GM23338 (cell line): ENCODE measurements around the gene ERI2. TPM values are rescaled to one million over a fixed set of nuclear protein-coding genes. Genes with fewer than 3 reads are reported as not detected.

Experiments
- ATAC-seq: fragments of 200-7000 bp; cut with Tn5 transposase; 3 replicates; pipeline ENCODE4 v1.9.1; 2020
- DNase-seq: peaks from one replicate; pipeline ENCODE4 v3.0.0-alpha.2; 2015; ENCODE audit warnings: low spot score
- H2AFZ ChIP-seq: fragments of 200-600 bp; sonication (generic); 2 replicates; pipeline ENCODE4 v1.8.0; 2016; ENCODE audit warnings: antibody characterized with exemption, mild to moderate bottlenecking, moderate library complexity
- H3F3A ChIP-seq: fragments of 200-600 bp; sonication (generic); replicated peaks from 2 replicates; pipeline ENCODE4 v1.8.0; 2017; ENCODE audit warnings: antibody characterized with exemption, mixed run types, low read depth
- H3K27ac ChIP-seq: fragments of 200-600 bp; sonication (generic); 2 replicates; pipeline ENCODE4 v1.6.1; 2016; ENCODE audit warnings: low read depth
- H3K27me3 ChIP-seq: fragments of 200-600 bp; sonication (generic); 2 replicates; pipeline ENCODE4 v1.8.0; 2016; ENCODE audit warnings: mild to moderate bottlenecking, mixed run types, moderate library complexity; ENCODE audit not compliant: insufficient read depth
- H3K36me3 ChIP-seq: fragments of 200-600 bp; sonication (generic); 2 replicates; pipeline ENCODE4 v1.8.0; 2016; ENCODE audit warnings: mild to moderate bottlenecking; ENCODE audit not compliant: insufficient read depth
- H3K4me1 ChIP-seq: fragments of 200-600 bp; sonication (generic); 2 replicates; pipeline ENCODE4 v1.8.0; 2016; ENCODE audit warnings: mild to moderate bottlenecking, moderate library complexity; ENCODE audit not compliant: insufficient read depth
- H3K4me2 ChIP-seq: fragments of 200-600 bp; sonication (generic); 2 replicates; pipeline ENCODE4 v1.7.1; 2017; ENCODE audit warnings: mixed run types
- H3K4me3 ChIP-seq: fragments of 200-600 bp; sonication (generic); 2 replicates; pipeline ENCODE4 v1.6.1; 2016; ENCODE audit warnings: mixed run types
- H3K79me2 ChIP-seq: fragments of 200-600 bp; sonication (generic); replicated peaks from 2 replicates; pipeline ENCODE4 v1.8.0; 2017; ENCODE audit warnings: mild to moderate bottlenecking; ENCODE audit not compliant: insufficient read depth
- H3K9me2 ChIP-seq: fragments of 200-600 bp; sonication (generic); 2 replicates; pipeline ENCODE4 v1.8.0; 2017; ENCODE audit not compliant: insufficient read depth
- H4K20me1 ChIP-seq: fragments of 200-600 bp; sonication (generic); replicated peaks from 2 replicates; pipeline ENCODE4 v1.8.0; 2017; ENCODE audit warnings: mild to moderate bottlenecking; ENCODE audit not compliant: insufficient read depth
- H3K27ac Mint-ChIP-seq: 2 replicates; pipeline ENCODE4 v1.8.0; 2020; ENCODE audit warnings: inconsistent platforms, mild to moderate bottlenecking, moderate library complexity, mixed read lengths
- H3K27me3 Mint-ChIP-seq: 3 replicates; pipeline ENCODE4 v1.8.0; 2022; ENCODE audit warnings: low read depth, mild to moderate bottlenecking, moderate library complexity, mixed read lengths, inconsistent platforms; ENCODE audit not compliant: insufficient read depth, poor library complexity
- H3K36me3 Mint-ChIP-seq: 3 replicates; pipeline ENCODE4 v1.8.0; 2021; ENCODE audit warnings: low read depth, mild to moderate bottlenecking, inconsistent platforms, moderate library complexity, mixed read lengths
- H3K4me1 Mint-ChIP-seq: 3 replicates; pipeline ENCODE4 v1.8.0; 2020; ENCODE audit warnings: mild to moderate bottlenecking, inconsistent platforms, mixed read lengths
- H3K4me3 Mint-ChIP-seq: 3 replicates; pipeline ENCODE4 v1.8.0; 2021; ENCODE audit warnings: moderate library complexity, mild to moderate bottlenecking, inconsistent platforms, mixed read lengths
- H3K9me3 Mint-ChIP-seq: 3 replicates; pipeline ENCODE4 v1.8.0; 2020; ENCODE audit warnings: moderate library complexity, mild to moderate bottlenecking, inconsistent platforms, mixed read lengths
- CREB1 ChIP-seq: fragments of 250-450 bp; sonication (Bioruptor Pico); IDR thresholded peaks from 2 replicates; pipeline ENCODE4 v1.5.0; 2020; ENCODE audit warnings: low read depth, mild to moderate bottlenecking, moderate library complexity
- EZH2 ChIP-seq: fragments of 200-600 bp; sonication (generic); IDR thresholded peaks from one replicate; pipeline ENCODE4 v1.8.0; 2017; ENCODE audit warnings: antibody characterized with exemption, mild to moderate bottlenecking, low read depth; ENCODE audit not compliant: unreplicated experiment
- EZH2phosphoT487 ChIP-seq: fragments of 200-600 bp; sonication (generic); IDR thresholded peaks from one replicate; pipeline ENCODE4 v1.8.1; 2018; ENCODE audit warnings: antibody characterized with exemption; ENCODE audit not compliant: unreplicated experiment
- JUNB ChIP-seq: IDR thresholded peaks from one replicate; pipeline ENCODE4 v1.6.1; 2016; ENCODE audit warnings: antibody characterized with exemption; ENCODE audit not compliant: unreplicated experiment
- NANOG ChIP-seq: IDR thresholded peaks from 2 replicates; pipeline ENCODE4 v1.6.1; 2016; ENCODE audit warnings: antibody characterized with exemption, borderline replicate concordance
- POLR2AphosphoS5 ChIP-seq: IDR thresholded peaks from 2 replicates; pipeline ENCODE4 v1.6.1; 2016; ENCODE audit warnings: antibody characterized with exemption, low read depth
- STAT1 ChIP-seq: IDR thresholded peaks from one replicate; pipeline ENCODE4 v1.6.1; 2016; ENCODE audit warnings: antibody characterized with exemption; ENCODE audit not compliant: unreplicated experiment
- ZNF114 ChIP-seq: fragments of 250-450 bp; sonication (Bioruptor Pico); IDR thresholded peaks from 2 replicates; pipeline ENCODE4 v1.5.0; 2020; ENCODE audit warnings: mild to moderate bottlenecking, moderate library complexity
- ZNF331 ChIP-seq: fragments of 250-450 bp; sonication (Bioruptor Pico); IDR thresholded peaks from 2 replicates; pipeline ENCODE4 v1.5.0; 2020; ENCODE audit warnings: low read depth, mild to moderate bottlenecking, moderate library complexity
- polyA plus RNA-seq: library from polyadenylated mRNA; unstranded; fragments of >200 nt; fragmentation: Nextera tagmentation; extraction: Ambion mirVana; gene quantifications from 2 replicates; pipeline ENCODE4 v1.2.1, GENCODE V29; 2016
- total RNA-seq: library from RNA; depleted of rRNA; stranded (reverse); fragments of >200 nt; shearing (Covaris generic); gene quantifications from 2 replicates; pipeline ENCODE4 v1.2.3, GENCODE V29; 2014
- TF ChIP-seq, protein P1 (sequence below), 2 experiments: fragments of 200-600 bp in 1 of 2; sonication (generic) in 1 of 2; conservative IDR thresholded peaks; 2 replicates each; pipeline versions ENCODE4 v1.5.1 to v1.6.1; 2016 to 2017; ENCODE audit warnings: antibody characterized with exemption in 2 of 2, low read depth in 2 of 2, mild to moderate bottlenecking in 2 of 2, moderate library complexity in 1 of 2
- TF ChIP-seq, protein P2 (sequence below): fragments of 250-450 bp; sonication (Bioruptor Pico); IDR thresholded peaks from 2 replicates; pipeline ENCODE4 v1.5.0; 2020; ENCODE audit warnings: mild to moderate bottlenecking, moderate library complexity
- TF ChIP-seq, protein P3 (sequence below): IDR thresholded peaks from 2 replicates; pipeline ENCODE4 v1.6.1; 2016; ENCODE audit warnings: antibody characterized with exemption
- TF ChIP-seq, protein P4 (sequence below): IDR thresholded peaks from one replicate; pipeline ENCODE4 v1.6.1; 2018; ENCODE audit warnings: antibody characterized with exemption; ENCODE audit not compliant: unreplicated experiment

ERI2 gene
- total and polyA plus RNA-seq, 2 experiments from 2014 or later, result 7.2 to 19.5 TPM

DNA sequence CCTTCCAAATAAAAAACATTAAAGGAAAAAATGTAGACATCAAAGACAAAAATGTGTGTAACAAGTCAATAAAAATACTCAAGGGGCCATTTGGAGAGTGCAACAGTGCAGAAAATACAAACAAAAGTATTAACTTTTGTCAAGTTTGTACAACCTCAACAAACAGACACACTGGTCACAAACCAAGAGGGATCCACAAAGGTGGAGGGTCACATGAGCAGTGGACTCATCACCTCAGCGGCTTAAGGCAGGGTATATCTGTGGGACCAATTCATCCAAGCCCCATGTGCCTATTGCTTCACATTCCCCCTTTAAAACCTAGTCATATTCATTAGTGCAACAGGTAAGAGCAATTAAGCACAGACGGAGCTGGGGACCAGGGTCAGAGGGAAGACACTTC lies 48.7 kb upstream of the ERI2 start:
- Histone ChIP-seq H4K20me1 (no peaks in the 10 kb centered on the region; the same call in 1 of the 2 replicates), H2AFZ (no peak overlapping the region), H3K27ac (no peak overlapping the region), H3K79me2 (0 out of 2 replicates have a peak, but pooled peaks cover 8% of the 10 kb centered on the region), H3K27me3 (no peaks in the 10 kb centered on the region), H3K36me3 (no peaks in the 10 kb centered on the region; the same call in 1 of the 2 replicates), H3K4me3 (no peak overlapping the region), H3F3A (no peaks in the 10 kb centered on the region), H3K4me1 (peaks cover 27% of the 10 kb centered on the region), H3K4me2 (no peak overlapping the region), H3K9me2 (no peaks in the 10 kb centered on the region)
- H3K27ac Mint-ChIP-seq, result no peak overlapping the region
- peaks cover 23% of the 10 kb centered on the region for H3K4me1 Mint-ChIP-seq
- no peaks in the 10 kb centered on the region for H3K9me3 Mint-ChIP-seq
- ATAC-seq (no peak), DNase-seq (no peak)
- H3K4me3 Mint-ChIP-seq, result no peak overlapping the region
- TF ChIP-seq, protein P1, sequence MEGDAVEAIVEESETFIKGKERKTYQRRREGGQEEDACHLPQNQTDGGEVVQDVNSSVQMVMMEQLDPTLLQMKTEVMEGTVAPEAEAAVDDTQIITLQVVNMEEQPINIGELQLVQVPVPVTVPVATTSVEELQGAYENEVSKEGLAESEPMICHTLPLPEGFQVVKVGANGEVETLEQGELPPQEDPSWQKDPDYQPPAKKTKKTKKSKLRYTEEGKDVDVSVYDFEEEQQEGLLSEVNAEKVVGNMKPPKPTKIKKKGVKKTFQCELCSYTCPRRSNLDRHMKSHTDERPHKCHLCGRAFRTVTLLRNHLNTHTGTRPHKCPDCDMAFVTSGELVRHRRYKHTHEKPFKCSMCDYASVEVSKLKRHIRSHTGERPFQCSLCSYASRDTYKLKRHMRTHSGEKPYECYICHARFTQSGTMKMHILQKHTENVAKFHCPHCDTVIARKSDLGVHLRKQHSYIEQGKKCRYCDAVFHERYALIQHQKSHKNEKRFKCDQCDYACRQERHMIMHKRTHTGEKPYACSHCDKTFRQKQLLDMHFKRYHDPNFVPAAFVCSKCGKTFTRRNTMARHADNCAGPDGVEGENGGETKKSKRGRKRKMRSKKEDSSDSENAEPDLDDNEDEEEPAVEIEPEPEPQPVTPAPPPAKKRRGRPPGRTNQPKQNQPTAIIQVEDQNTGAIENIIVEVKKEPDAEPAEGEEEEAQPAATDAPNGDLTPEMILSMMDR (conservative IDR thresholded peaks at IDR 0.05; ENCODE audit: low read depth in 2 of 2), result no peak
- TF ChIP-seq ZNF114 (CRISPR knock-in tag) (no peak), ZNF331 (CRISPR knock-in tag) (no peak), NANOG (no peak), POLR2AphosphoS5 (no peak), STAT1 (no peak), CREB1 (CRISPR knock-in tag) (no peak), EZH2phosphoT487 (no peak), JUNB (no peak), EZH2 (no peak)
- TF ChIP-seq, protein P2, sequence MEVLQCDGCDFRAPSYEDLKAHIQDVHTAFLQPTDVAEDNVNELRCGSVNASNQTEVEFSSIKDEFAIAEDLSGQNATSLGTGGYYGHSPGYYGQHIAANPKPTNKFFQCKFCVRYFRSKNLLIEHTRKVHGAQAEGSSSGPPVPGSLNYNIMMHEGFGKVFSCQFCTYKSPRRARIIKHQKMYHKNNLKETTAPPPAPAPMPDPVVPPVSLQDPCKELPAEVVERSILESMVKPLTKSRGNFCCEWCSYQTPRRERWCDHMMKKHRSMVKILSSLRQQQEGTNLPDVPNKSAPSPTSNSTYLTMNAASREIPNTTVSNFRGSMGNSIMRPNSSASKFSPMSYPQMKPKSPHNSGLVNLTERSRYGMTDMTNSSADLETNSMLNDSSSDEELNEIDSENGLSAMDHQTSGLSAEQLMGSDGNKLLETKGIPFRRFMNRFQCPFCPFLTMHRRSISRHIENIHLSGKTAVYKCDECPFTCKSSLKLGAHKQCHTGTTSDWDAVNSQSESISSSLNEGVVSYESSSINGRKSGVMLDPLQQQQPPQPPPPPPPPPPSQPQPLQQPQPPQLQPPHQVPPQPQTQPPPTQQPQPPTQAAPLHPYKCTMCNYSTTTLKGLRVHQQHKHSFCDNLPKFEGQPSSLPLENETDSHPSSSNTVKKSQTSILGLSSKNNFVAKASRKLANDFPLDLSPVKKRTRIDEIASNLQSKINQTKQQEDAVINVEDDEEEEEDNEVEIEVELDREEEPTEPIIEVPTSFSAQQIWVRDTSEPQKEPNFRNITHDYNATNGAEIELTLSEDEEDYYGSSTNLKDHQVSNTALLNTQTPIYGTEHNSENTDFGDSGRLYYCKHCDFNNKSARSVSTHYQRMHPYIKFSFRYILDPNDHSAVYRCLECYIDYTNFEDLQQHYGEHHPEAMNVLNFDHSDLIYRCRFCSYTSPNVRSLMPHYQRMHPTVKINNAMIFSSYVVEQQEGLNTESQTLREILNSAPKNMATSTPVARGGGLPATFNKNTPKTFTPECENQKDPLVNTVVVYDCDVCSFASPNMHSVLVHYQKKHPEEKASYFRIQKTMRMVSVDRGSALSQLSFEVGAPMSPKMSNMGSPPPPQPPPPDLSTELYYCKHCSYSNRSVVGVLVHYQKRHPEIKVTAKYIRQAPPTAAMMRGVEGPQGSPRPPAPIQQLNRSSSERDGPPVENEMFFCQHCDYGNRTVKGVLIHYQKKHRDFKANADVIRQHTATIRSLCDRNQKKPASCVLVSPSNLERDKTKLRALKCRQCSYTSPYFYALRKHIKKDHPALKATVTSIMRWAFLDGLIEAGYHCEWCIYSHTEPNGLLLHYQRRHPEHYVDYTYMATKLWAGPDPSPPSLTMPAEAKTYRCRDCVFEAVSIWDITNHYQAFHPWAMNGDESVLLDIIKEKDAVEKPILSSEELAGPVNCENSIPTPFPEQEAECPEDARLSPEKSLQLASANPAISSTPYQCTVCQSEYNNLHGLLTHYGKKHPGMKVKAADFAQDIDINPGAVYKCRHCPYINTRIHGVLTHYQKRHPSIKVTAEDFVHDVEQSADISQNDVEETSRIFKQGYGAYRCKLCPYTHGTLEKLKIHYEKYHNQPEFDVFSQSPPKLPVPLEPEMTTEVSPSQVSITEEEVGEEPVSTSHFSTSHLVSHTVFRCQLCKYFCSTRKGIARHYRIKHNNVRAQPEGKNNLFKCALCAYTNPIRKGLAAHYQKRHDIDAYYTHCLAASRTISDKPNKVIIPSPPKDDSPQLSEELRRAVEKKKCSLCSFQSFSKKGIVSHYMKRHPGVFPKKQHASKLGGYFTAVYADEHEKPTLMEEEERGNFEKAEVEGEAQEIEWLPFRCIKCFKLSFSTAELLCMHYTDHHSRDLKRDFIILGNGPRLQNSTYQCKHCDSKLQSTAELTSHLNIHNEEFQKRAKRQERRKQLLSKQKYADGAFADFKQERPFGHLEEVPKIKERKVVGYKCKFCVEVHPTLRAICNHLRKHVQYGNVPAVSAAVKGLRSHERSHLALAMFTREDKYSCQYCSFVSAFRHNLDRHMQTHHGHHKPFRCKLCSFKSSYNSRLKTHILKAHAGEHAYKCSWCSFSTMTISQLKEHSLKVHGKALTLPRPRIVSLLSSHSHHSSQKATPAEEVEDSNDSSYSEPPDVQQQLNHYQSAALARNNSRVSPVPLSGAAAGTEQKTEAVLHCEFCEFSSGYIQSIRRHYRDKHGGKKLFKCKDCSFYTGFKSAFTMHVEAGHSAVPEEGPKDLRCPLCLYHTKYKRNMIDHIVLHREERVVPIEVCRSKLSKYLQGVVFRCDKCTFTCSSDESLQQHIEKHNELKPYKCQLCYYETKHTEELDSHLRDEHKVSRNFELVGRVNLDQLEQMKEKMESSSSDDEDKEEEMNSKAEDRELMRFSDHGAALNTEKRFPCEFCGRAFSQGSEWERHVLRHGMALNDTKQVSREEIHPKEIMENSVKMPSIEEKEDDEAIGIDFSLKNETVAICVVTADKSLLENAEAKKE, result no peak
- TF ChIP-seq, protein P3, sequence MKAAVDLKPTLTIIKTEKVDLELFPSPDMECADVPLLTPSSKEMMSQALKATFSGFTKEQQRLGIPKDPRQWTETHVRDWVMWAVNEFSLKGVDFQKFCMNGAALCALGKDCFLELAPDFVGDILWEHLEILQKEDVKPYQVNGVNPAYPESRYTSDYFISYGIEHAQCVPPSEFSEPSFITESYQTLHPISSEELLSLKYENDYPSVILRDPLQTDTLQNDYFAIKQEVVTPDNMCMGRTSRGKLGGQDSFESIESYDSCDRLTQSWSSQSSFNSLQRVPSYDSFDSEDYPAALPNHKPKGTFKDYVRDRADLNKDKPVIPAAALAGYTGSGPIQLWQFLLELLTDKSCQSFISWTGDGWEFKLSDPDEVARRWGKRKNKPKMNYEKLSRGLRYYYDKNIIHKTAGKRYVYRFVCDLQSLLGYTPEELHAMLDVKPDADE, result no peak
- TF ChIP-seq, protein P4, sequence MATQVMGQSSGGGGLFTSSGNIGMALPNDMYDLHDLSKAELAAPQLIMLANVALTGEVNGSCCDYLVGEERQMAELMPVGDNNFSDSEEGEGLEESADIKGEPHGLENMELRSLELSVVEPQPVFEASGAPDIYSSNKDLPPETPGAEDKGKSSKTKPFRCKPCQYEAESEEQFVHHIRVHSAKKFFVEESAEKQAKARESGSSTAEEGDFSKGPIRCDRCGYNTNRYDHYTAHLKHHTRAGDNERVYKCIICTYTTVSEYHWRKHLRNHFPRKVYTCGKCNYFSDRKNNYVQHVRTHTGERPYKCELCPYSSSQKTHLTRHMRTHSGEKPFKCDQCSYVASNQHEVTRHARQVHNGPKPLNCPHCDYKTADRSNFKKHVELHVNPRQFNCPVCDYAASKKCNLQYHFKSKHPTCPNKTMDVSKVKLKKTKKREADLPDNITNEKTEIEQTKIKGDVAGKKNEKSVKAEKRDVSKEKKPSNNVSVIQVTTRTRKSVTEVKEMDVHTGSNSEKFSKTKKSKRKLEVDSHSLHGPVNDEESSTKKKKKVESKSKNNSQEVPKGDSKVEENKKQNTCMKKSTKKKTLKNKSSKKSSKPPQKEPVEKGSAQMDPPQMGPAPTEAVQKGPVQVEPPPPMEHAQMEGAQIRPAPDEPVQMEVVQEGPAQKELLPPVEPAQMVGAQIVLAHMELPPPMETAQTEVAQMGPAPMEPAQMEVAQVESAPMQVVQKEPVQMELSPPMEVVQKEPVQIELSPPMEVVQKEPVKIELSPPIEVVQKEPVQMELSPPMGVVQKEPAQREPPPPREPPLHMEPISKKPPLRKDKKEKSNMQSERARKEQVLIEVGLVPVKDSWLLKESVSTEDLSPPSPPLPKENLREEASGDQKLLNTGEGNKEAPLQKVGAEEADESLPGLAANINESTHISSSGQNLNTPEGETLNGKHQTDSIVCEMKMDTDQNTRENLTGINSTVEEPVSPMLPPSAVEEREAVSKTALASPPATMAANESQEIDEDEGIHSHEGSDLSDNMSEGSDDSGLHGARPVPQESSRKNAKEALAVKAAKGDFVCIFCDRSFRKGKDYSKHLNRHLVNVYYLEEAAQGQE, result no peak
- H3K36me3 Mint-ChIP-seq, result peaks cover 9% of the 10 kb centered on the region; the same call in 2 of the 3 replicates
- peaks cover 5% of the 10 kb centered on the region for H3K27me3 Mint-ChIP-seq
